Parathyroid adenoma (tissue), 2 donors: ENCODE data around the gene SLC10A3.

Source experiments
- H2AFZ ChIP-seq: fragments of 300-600 bp; sonication (generic); one replicate; pipeline ENCODE4 v1.7.0; 2017; ENCODE audit warnings: antibody characterized with exemption, mild to moderate bottlenecking
- H3K27ac ChIP-seq: fragments of 300-600 bp; sonication (generic); one replicate; pipeline ENCODE4 v1.7.0; 2017
- H3K27me3 ChIP-seq: fragments of 300-600 bp; sonication (generic); one replicate; pipeline ENCODE4 v1.7.0; 2017; ENCODE audit warnings: low read length; ENCODE audit not compliant: control insufficient read depth, insufficient read depth
- H3K36me3 ChIP-seq: fragments of 300-600 bp; sonication (generic); one replicate; pipeline ENCODE4 v1.7.0; 2017; ENCODE audit warnings: low read length; ENCODE audit not compliant: control insufficient read depth, insufficient read depth
- H3K4me1 ChIP-seq: fragments of 300-600 bp; sonication (generic); one replicate; pipeline ENCODE4 v1.7.0; 2017; ENCODE audit warnings: control low read depth
- H3K4me2 ChIP-seq: fragments of 300-600 bp; sonication (generic); one replicate; pipeline ENCODE4 v1.7.0; 2017; ENCODE audit warnings: low read length
- H3K4me3 ChIP-seq: fragments of 300-600 bp; sonication (generic); one replicate; pipeline ENCODE4 v1.7.0; 2017; ENCODE audit warnings: low read depth, low read length
- H3K79me2 ChIP-seq: fragments of 300-600 bp; sonication (generic); one replicate; pipeline ENCODE4 v1.7.0; 2017; ENCODE audit warnings: control low read depth
- H3K9ac ChIP-seq: fragments of 300-600 bp; sonication (generic); one replicate; pipeline ENCODE4 v1.7.0; 2017; ENCODE audit warnings: mild to moderate bottlenecking
- H3K9me3 ChIP-seq: fragments of 300-600 bp; sonication (generic); one replicate; pipeline ENCODE4 v1.7.0; 2017; ENCODE audit warnings: low read length; ENCODE audit not compliant: control insufficient read depth
- CTCF ChIP-seq: fragments of 300-600 bp; sonication (generic); IDR thresholded peaks from one replicate; pipeline ENCODE4 v1.7.0; 2017; ENCODE audit warnings: antibody characterized with exemption, mild to moderate bottlenecking
- donor health status: primary hyperparathyroidism.

SLC10A3 gene

GRCh38 chrX:154470434-154470833 lies 20.0 kb downstream of the SLC10A3 start:
- Histone ChIP-seq H3K79me2 (no peaks in the 10 kb centered on the region), H3K27ac (no peak overlapping the region), H2AFZ (no peak overlapping the region), H3K9ac (no peak overlapping the region), H3K4me1 (no peaks in the 10 kb centered on the region), H3K36me3 (no peaks in the 10 kb centered on the region), H3K4me3 (no peak overlapping the region), H3K9me3 (no peaks in the 10 kb centered on the region), H3K27me3 (no peaks in the 10 kb centered on the region), H3K4me2 (no peak overlapping the region)
- no peak for TF ChIP-seq CTCF

GRCh38 chrX:154469880-154470279 lies 20.5 kb downstream of the SLC10A3 start:
- H3K36me3 ChIP-seq: no peaks in the 10 kb centered on the region
- TF ChIP-seq CTCF: no peak
- H3K9ac ChIP-seq: no peak overlapping the region
- H3K79me2 ChIP-seq: no peaks in the 10 kb centered on the region
- H3K27ac ChIP-seq: no peak overlapping the region
- no peaks in the 10 kb centered on the region for H3K9me3 ChIP-seq
- H3K4me2 ChIP-seq: no peak overlapping the region
- H3K4me1 ChIP-seq: no peaks in the 10 kb centered on the region
- no peak overlapping the region for H2AFZ ChIP-seq
- H3K27me3 ChIP-seq: no peaks in the 10 kb centered on the region
- no peak overlapping the region for H3K4me3 ChIP-seq

GRCh38 chrX:154469114-154469513 lies 21.3 kb downstream of the SLC10A3 start:
- H3K4me2 ChIP-seq: no peak overlapping the region
- H3K27ac ChIP-seq: no peak overlapping the region
- no peak overlapping the region for H3K9ac ChIP-seq
- H3K4me3 ChIP-seq: no peak overlapping the region
- H2AFZ ChIP-seq: no peak overlapping the region
- H3K9me3 ChIP-seq: no peaks in the 10 kb centered on the region
- H3K79me2 ChIP-seq: no peaks in the 10 kb centered on the region
- no peak for TF ChIP-seq CTCF
- no peaks in the 10 kb centered on the region for H3K4me1 ChIP-seq
- no peaks in the 10 kb centered on the region for H3K27me3 ChIP-seq
- H3K36me3 ChIP-seq: no peaks in the 10 kb centered on the region

DNA sequence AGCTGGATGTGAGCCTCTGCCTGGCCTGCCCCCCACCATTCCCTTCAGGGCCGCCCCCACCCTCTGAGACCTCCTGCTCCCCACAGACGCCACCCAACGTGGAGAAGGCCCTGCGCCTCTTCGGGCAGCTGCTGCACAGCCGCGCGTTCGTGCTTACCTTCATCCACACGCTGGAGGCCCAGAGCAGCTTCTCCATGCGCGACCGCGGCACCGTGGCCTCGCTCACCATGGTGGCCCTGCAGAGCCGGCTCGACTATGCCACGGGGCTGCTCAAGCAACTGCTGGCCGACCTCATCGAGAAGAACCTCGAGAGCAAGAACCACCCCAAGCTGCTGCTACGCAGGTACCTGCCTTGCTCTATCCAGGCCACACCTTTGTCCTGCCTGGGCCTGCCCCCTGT lies 22.2 kb downstream of the SLC10A3 start:
- TF ChIP-seq CTCF: no peak
- no peak overlapping the region for H3K4me2 ChIP-seq
- H3K9ac ChIP-seq: no peak overlapping the region
- no peaks in the 10 kb centered on the region for H3K9me3 ChIP-seq
- no peak overlapping the region for H3K4me3 ChIP-seq
- no peaks in the 10 kb centered on the region for H3K79me2 ChIP-seq
- H3K27me3 ChIP-seq: no peaks in the 10 kb centered on the region
- no peaks in the 10 kb centered on the region for H3K36me3 ChIP-seq
- no peaks in the 10 kb centered on the region for H3K4me1 ChIP-seq
- H2AFZ ChIP-seq: no peak overlapping the region
- no peak overlapping the region for H3K27ac ChIP-seq

DNA sequence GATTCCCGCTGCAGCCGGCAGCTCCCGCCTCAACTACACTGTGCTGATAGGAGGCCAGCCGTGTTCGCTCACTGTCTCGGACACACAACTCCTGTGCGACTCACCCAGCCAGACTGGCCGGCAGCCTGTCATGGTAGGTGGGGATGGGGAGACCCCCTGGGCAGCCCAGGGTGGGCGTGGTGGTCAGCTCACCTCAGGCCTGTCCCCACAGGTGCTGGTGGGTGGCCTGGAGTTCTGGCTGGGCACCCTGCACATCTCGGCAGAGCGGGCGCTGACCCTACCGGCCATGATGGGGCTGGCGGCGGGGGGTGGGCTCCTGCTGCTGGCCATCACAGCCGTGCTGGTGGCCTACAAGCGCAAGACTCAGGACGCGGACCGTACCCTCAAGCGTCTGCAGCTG lies 22.9 kb downstream of the SLC10A3 start:
- Histone ChIP-seq H3K27ac (no peak overlapping the region), H3K4me2 (no peak overlapping the region), H3K36me3 (no peaks in the 10 kb centered on the region), H3K27me3 (no peaks in the 10 kb centered on the region), H3K9me3 (no peaks in the 10 kb centered on the region), H2AFZ (no peak overlapping the region), H3K4me1 (no peaks in the 10 kb centered on the region), H3K4me3 (no peak overlapping the region), H3K79me2 (no peaks in the 10 kb centered on the region), H3K9ac (no peak overlapping the region)
- no peak for TF ChIP-seq CTCF
